HFFc6 (cell line): ENCODE measurements around the gene PRTN3. TPM values are rescaled to one million over a fixed set of nuclear protein-coding genes. Genes with fewer than 3 reads are reported as not detected.
A peak's percentile ranks its signal among the peaks of the same experiment; 100 is the strongest.
"Not testable (repeated sequence)": the region's sequence is repeated elsewhere in the genome, so short reads cannot be mapped to it uniquely, and the experiment has no call there.

Experiments used
- DNase-seq: peaks from one replicate; pipeline ENCODE4 v3.0.0-alpha.2; 2018
- H3K27ac Mint-ChIP-seq: 2 replicates; pipeline ENCODE4 v1.8.0; 2020; ENCODE audit warnings: mild to moderate bottlenecking, mixed read lengths
- H3K27me3 Mint-ChIP-seq: 2 replicates; pipeline ENCODE4 v1.8.0; 2021; ENCODE audit warnings: mild to moderate bottlenecking, moderate library complexity, mixed read lengths; ENCODE audit not compliant: insufficient read depth
- H3K36me3 Mint-ChIP-seq: 2 replicates; pipeline ENCODE4 v1.8.0; 2021; ENCODE audit warnings: low read depth, mixed read lengths
- H3K4me1 Mint-ChIP-seq: 2 replicates; pipeline ENCODE4 v1.8.0; 2020; ENCODE audit warnings: low read depth, mixed read lengths
- H3K4me3 Mint-ChIP-seq: 2 replicates; pipeline ENCODE4 v1.8.0; 2020; ENCODE audit warnings: mild to moderate bottlenecking, moderate library complexity, mixed read lengths
- H3K9me3 Mint-ChIP-seq: 2 replicates; pipeline ENCODE4 v1.8.0; 2020; ENCODE audit warnings: mild to moderate bottlenecking, mixed read lengths
- CTCF ChIP-seq: fragments of 200-600 bp; sonication (generic); IDR thresholded peaks from 2 replicates; pipeline ENCODE4 v1.5.0; 2021; ENCODE audit warnings: antibody characterized with exemption, mild to moderate bottlenecking
- total RNA-seq, 6 experiments: library from RNA; stranded (reverse); fragmentation: NEBNext Ultra II Directional; extraction: Animal tissue kit (Norgen Biotek cat#: 25700); gene quantifications; 2 replicates in 1 of 6; 3 replicates in 5 of 6; pipeline ENCODE4 v1.2.3, GENCODE V29; 2021

PRTN3 gene
- total RNA-seq, 6 experiments from 2014 or later, result not detected

DNA sequence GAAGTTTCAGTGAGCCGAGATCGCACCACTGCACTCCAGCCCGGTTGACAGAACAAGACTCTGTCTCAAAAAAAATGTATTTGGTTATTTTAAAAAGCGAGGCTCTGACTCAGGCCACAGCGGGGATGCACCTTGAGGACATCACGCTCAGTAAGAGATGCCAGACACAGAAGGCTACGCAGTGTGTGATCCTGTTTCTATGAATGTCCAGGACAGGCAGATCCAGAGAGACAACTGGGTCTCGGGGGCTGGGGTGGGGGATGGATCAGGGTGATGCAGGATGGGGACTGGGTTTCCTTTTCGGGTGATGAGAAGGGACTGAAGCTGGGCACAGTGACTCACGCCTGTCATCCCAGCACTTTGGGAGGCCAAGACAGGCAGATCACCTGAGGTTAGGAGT is 46.8 kb downstream of the PRTN3 start:
- no peaks in the 10 kb centered on the region; the same call in 1 of the 2 replicates for H3K36me3 Mint-ChIP-seq
- no peak overlapping the region for H3K27ac Mint-ChIP-seq
- DNase-seq, result no peak
- no peak overlapping the region for H3K4me3 Mint-ChIP-seq
- H3K4me1 Mint-ChIP-seq, result no peaks in the 10 kb centered on the region
- H3K9me3 Mint-ChIP-seq, result no peaks in the 10 kb centered on the region
- no peaks in the 10 kb centered on the region; the same call in 1 of the 2 replicates for H3K27me3 Mint-ChIP-seq
- no peak for TF ChIP-seq CTCF

GRCh38 chr19:888581-889385 is 48.0 kb downstream of the PRTN3 start:
- no peak for TF ChIP-seq CTCF
- Mint-ChIP-seq H3K4me1 (no peaks in the 10 kb centered on the region), H3K27me3 (peaks cover 6% of the 10 kb centered on the region), H3K36me3 (no peaks in the 10 kb centered on the region; the same call in 1 of the 2 replicates), H3K9me3 (no peaks in the 10 kb centered on the region), H3K27ac (no peak overlapping the region), H3K4me3 (no peak overlapping the region)
- DNase-seq, result no peak

DNA sequence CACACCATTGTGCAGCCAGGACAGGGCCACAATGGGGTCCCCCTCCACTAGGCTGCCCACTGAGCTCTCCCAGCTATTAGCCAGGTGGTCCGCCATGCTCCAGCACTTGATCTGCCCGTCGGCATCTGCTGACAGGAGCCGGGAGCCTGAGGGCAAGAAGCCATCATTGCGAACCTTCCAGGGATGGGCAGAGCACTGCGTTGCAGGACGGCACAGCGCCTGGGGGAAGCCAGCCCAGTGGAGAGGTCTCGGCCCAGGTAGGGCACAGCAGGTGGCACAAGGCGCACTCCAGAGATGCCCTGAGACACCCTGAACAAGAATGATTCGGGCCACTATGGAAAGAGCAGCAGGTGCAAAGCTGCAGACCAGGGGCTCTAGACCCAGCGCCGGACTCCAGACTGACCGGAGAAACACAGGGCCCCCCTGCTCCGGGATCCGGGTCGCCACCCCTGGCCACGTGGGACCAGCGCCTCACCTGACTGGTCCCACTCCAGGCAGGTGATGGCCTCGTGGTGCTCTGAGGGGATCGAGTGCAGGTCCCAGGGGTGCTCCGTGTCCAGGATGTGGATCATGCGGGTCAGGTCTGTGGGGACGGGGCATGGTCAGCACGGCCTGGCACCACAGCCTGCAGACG is 49.0 kb downstream of the PRTN3 start:
- TF ChIP-seq CTCF, result no peak
- no peak overlapping the region for H3K4me3 Mint-ChIP-seq
- no peaks in the 10 kb centered on the region for H3K4me1 Mint-ChIP-seq
- no peak for DNase-seq
- no peaks in the 10 kb centered on the region for H3K9me3 Mint-ChIP-seq
- H3K27ac Mint-ChIP-seq, result no peak overlapping the region
- no peaks in the 10 kb centered on the region; the same call in 1 of the 2 replicates for H3K36me3 Mint-ChIP-seq
- H3K27me3 Mint-ChIP-seq, result peaks cover 7% of the 10 kb centered on the region

DNA sequence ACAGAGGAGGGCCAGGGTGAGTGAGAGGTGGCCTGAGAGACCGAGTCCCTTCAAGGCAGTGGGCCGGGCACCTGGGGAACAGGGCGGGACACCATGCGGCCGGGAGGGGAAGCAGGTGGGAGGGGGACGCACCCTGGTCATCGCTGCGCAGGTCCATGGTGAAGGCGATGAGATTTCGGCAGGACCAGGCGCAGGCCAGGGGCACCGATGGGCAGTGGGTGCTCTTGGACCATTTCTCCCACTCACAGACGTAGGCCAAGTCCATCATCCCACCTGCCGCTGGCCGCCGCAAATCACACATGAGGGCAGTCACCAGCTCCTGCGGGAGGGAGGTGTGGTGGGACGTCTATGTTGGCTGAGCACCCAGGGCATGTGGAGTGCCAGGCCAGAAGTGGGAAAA is 50.0 kb downstream of the PRTN3 start:
- Mint-ChIP-seq H3K9me3 (no peaks in the 10 kb centered on the region), H3K4me1 (no peaks in the 10 kb centered on the region)

DNA sequence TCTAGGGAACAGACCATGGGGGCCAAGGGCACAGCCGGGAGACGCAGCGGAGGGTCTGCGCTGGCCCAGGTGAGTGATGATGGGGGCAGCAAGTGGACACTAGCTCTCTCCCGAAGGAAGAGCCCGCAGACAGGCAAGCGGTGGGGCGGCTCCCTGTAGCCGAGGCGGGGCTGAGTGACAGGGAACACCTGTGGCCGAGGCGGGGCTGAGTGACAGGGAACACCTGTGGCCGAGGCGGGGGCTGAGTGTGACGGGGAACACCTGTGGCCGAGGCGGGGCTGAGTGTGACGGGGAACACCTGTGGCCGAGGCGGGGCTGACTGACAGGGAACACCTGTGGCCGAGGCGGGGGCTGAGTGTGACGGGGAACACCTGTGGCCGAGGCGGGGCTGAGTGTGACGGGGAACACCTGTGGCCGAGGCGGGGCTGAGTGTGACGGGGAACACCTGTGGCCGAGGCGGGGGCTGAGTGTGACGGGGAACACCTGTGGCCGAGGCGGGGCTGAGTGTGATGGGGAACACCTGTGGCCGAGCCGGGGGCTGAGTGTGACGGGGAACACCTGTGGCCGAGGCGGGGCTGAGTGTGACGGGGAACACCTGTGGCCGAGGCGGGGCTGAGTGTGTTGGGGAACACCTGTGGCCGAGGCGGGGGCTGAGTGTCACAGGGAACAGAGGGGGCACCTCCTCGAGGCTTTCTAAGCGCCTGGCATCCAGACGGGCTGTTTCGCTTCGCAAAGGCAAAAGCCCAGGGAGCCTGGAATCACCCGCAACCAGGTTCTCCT is 50.8 kb downstream of the PRTN3 start:
- not testable (repeated sequence) for H3K27ac Mint-ChIP-seq, H3K4me1 Mint-ChIP-seq, H3K9me3 Mint-ChIP-seq, H3K36me3 Mint-ChIP-seq, DNase-seq, H3K27me3 Mint-ChIP-seq
- peak overlapping the region; percentile 92 for H3K4me3 Mint-ChIP-seq

More for the DNA sequence above, 50.0 kb downstream of the PRTN3 start:
- no peak overlapping the region for H3K27ac Mint-ChIP-seq
- no peaks in the 10 kb centered on the region; the same call in 1 of the 2 replicates for H3K36me3 Mint-ChIP-seq
- H3K4me3 Mint-ChIP-seq, result peak overlapping the region; percentile 56
- no peak for TF ChIP-seq CTCF
- peaks cover 7% of the 10 kb centered on the region for H3K27me3 Mint-ChIP-seq
- DNase-seq, result no peak
